Smooth muscle cell (in vitro differentiated cells): ENCODE data around the gene SKP2. TPM values are rescaled to one million over a fixed set of nuclear protein-coding genes. Genes with fewer than 3 reads are reported as not detected.

Source experiments
- DNase-seq: peaks from one replicate; lab custom pipeline; 2025; ENCODE audit not compliant: unreplicated experiment; lab: John Stamatoyannopoulos, UW
- H2AFZ ChIP-seq: fragments of 200-600 bp; sonication (generic); 2 replicates; pipeline ENCODE4 v1.6.0; 2016; ENCODE audit warnings: antibody characterized with exemption, low read depth, mild to moderate bottlenecking
- H3F3A ChIP-seq: fragments of 200-600 bp; sonication (generic); 2 replicates; pipeline ENCODE4 v1.6.0; 2017; ENCODE audit warnings: antibody characterized with exemption, low read depth
- H3K27ac ChIP-seq: fragments of 200-600 bp; sonication (generic); 2 replicates; pipeline ENCODE4 v1.5.1; 2016; ENCODE audit warnings: low read depth, mild to moderate bottlenecking
- H3K27me3 ChIP-seq: fragments of 200-600 bp; sonication (generic); 2 replicates; pipeline ENCODE4 v1.6.1; 2016; ENCODE audit warnings: low read depth, mild to moderate bottlenecking
- H3K36me3 ChIP-seq: fragments of 200-600 bp; sonication (generic); 2 replicates; pipeline ENCODE4 v1.5.1; 2016; ENCODE audit warnings: low read depth
- H3K4me1 ChIP-seq: fragments of 200-600 bp; sonication (generic); 2 replicates; pipeline ENCODE4 v1.5.1; 2016; ENCODE audit warnings: low read depth
- H3K4me2 ChIP-seq: fragments of 200-600 bp; sonication (generic); 2 replicates; pipeline ENCODE4 v1.6.0; 2016; ENCODE audit warnings: mild to moderate bottlenecking
- H3K4me3 ChIP-seq: fragments of 200-600 bp; sonication (generic); 2 replicates; pipeline ENCODE4 v1.5.1; 2016; ENCODE audit warnings: mild to moderate bottlenecking
- H3K79me2 ChIP-seq: fragments of 200-600 bp; sonication (generic); 2 replicates; pipeline ENCODE4 v1.6.0; 2016; ENCODE audit warnings: low read depth, mild to moderate bottlenecking
- H3K9ac ChIP-seq: fragments of 200-600 bp; sonication (generic); 2 replicates; pipeline ENCODE4 v1.6.0; 2016; ENCODE audit warnings: low read depth
- H3K9me3 ChIP-seq: fragments of 200-600 bp; sonication (generic); replicated peaks from 2 replicates; pipeline ENCODE4 v1.5.1; 2016; ENCODE audit warnings: low read depth
- H4K20me1 ChIP-seq: fragments of 200-600 bp; sonication (generic); 2 replicates; pipeline ENCODE4 v1.6.0; 2016; ENCODE audit warnings: low read depth
- WGBS: methylation state at CpG from one replicate; pipeline ENCODE4 v1.1.7; 2016; ENCODE audit warnings: low lambda C conversion rate; 5-methylcytosine and 5-hydroxymethylcytosine counted together
- polyA plus RNA-seq: library from polyadenylated mRNA; unstranded; fragments of >200 nt; fragmentation: Nextera tagmentation; extraction: Ambion mirVana; gene quantifications from 2 replicates; pipeline ENCODE4 v1.2.1, GENCODE V29; 2016
- total RNA-seq: library from RNA; depleted of rRNA; stranded (reverse); fragments of >200 nt; gene quantifications from 2 replicates; pipeline ENCODE4 v1.2.3, GENCODE V29; 2014
- TF ChIP-seq, protein P1 (sequence below): fragments of 200-600 bp; sonication (generic); IDR thresholded peaks from 2 replicates; pipeline ENCODE4 v1.5.1; 2017; ENCODE audit warnings: borderline replicate concordance, mild to moderate bottlenecking, antibody characterized with exemption; ENCODE audit not compliant: insufficient read depth, poor library complexity, severe bottlenecking

Gene SKP2
- total and polyA plus RNA-seq, 2 experiments from 2014 or later: 38.8 to 53.8 TPM

GRCh38 chr5:36200513-36200912 lies 48.6 kb downstream of the SKP2 start:
- Histone ChIP-seq H3F3A (no peaks in the 10 kb centered on the region), H3K9me3 (no peaks in the 10 kb centered on the region), H3K27ac (no peak overlapping the region), H3K4me2 (peak overlapping the region; percentile 73), H3K36me3 (no peaks in the 10 kb centered on the region), H3K27me3 (no peaks in the 10 kb centered on the region), H2AFZ (no peak overlapping the region), H3K4me1 (peaks cover 7% of the 10 kb centered on the region), H4K20me1 (no peaks in the 10 kb centered on the region), H3K4me3 (no peak overlapping the region), H3K79me2 (no peaks in the 10 kb centered on the region), H3K9ac (no peak overlapping the region)
- DNase-seq: no peak
- 72% methylated on average over 4 of the region's 4 CpGs for WGBS
- TF ChIP-seq, protein P1, sequence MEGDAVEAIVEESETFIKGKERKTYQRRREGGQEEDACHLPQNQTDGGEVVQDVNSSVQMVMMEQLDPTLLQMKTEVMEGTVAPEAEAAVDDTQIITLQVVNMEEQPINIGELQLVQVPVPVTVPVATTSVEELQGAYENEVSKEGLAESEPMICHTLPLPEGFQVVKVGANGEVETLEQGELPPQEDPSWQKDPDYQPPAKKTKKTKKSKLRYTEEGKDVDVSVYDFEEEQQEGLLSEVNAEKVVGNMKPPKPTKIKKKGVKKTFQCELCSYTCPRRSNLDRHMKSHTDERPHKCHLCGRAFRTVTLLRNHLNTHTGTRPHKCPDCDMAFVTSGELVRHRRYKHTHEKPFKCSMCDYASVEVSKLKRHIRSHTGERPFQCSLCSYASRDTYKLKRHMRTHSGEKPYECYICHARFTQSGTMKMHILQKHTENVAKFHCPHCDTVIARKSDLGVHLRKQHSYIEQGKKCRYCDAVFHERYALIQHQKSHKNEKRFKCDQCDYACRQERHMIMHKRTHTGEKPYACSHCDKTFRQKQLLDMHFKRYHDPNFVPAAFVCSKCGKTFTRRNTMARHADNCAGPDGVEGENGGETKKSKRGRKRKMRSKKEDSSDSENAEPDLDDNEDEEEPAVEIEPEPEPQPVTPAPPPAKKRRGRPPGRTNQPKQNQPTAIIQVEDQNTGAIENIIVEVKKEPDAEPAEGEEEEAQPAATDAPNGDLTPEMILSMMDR: no peak

- Histone ChIP-seq H3K4me2 (peak overlapping the region; percentile 58), H2AFZ (no peak overlapping the region), H3K27me3 (no peaks in the 10 kb centered on the region), H3F3A (no peaks in the 10 kb centered on the region), H3K9ac (no peak overlapping the region), H3K4me1 (peaks cover 7% of the 10 kb centered on the region), H3K27ac (peak overlapping the region; percentile 42), H3K79me2 (no peaks in the 10 kb centered on the region), H3K9me3 (no peaks in the 10 kb centered on the region), H3K4me3 (no peak overlapping the region), H3K36me3 (peaks cover 3% of the 10 kb centered on the region), H4K20me1 (no peaks in the 10 kb centered on the region)
- TF ChIP-seq, protein P1: no peak
- 43% methylated on average over 3 of the region's 3 CpGs for WGBS
- no peak for DNase-seq
These were observed 50.6 kb downstream of the SKP2 start for GRCh38 chr5:36202521-36202961.

DNA sequence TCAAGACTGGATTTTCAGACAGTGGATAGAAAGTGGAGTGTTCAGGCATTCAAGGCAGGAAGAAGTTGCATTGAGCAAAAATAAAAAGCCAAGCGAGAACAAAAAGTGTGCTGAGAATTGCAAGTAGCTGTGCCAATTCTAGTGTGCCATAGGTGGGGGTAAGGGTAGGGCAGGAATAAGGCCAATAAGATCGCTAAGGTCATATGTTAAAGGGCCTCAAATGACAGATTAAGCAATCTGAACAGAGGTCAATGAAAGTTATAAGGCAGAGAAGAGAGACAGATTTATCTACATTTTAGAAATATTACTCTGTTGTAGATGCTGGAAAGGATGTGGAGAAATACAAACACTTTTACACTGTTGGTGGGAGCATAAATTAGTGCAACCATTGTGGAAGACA lies 53.4 kb downstream of the SKP2 start:
- Histone ChIP-seq H3K4me3 (no peak overlapping the region), H3K9ac (no peak overlapping the region), H3K9me3 (no peaks in the 10 kb centered on the region), H3K27me3 (no peaks in the 10 kb centered on the region), H3K79me2 (no peaks in the 10 kb centered on the region), H3K27ac (no peak overlapping the region), H3F3A (no peaks in the 10 kb centered on the region), H3K4me1 (no peaks in the 10 kb centered on the region), H4K20me1 (no peaks in the 10 kb centered on the region), H3K36me3 (peaks cover 3% of the 10 kb centered on the region), H2AFZ (no peak overlapping the region), H3K4me2 (no peak overlapping the region)
- TF ChIP-seq, protein P1: no peak
- DNase-seq: no peak
- 98% methylated on average over 2 of the region's 2 CpGs for WGBS

DNA sequence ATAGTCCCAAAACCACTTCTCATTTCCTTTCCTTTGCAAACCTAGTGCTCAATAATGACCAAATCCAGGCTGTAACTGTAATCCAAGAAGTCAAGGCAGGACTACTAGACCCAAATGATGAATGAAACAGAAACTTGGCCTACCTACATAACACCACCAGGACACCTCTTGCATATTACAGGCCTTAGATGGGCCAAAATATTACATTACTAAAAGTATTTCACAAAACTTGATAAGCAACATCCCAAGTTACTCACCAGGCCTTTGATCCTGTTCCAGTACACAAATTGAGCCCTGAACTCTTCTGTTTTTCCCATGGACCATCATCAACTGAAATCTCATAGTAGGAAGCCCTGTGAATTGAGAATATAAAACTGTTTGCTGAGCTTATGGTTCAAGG lies 55.0 kb downstream of the SKP2 start:
- Histone ChIP-seq H3K36me3 (peaks cover 3% of the 10 kb centered on the region), H3K27ac (no peak overlapping the region), H3K4me1 (no peaks in the 10 kb centered on the region), H3K9ac (no peak overlapping the region), H3K4me3 (no peak overlapping the region), H3K79me2 (no peaks in the 10 kb centered on the region), H3F3A (no peaks in the 10 kb centered on the region), H3K9me3 (no peaks in the 10 kb centered on the region), H3K4me2 (no peak overlapping the region), H3K27me3 (no peaks in the 10 kb centered on the region), H4K20me1 (no peaks in the 10 kb centered on the region), H2AFZ (no peak overlapping the region)
- no peak for DNase-seq
- TF ChIP-seq, protein P1: no peak
